Fibroblast of lung (primary cell): ENCODE measurements around the gene CATSPER1. TPM values are rescaled to one million over a fixed set of nuclear protein-coding genes. Genes with fewer than 3 reads are reported as not detected.

Experiments
- DNase-seq, 2 donors: peaks; one replicate each; pipeline versions ENCODE4 v3.0.0 to v3.0.0-alpha.2; 2010; ENCODE audit warnings: low read depth in 2 of 2
- H2AFZ ChIP-seq: 2 replicates; pipeline ENCODE4 v1.5.1; 2012; ENCODE audit warnings: low read length, control low read depth, inconsistent platforms
- H3K27ac ChIP-seq: 2 replicates; pipeline ENCODE4 v1.5.1; 2011; ENCODE audit warnings: low read length, control low read depth; ENCODE audit not compliant: insufficient read depth
- H3K27me3 ChIP-seq: 2 replicates; pipeline ENCODE4 v1.5.1; 2011; ENCODE audit warnings: mild to moderate bottlenecking, low read length; ENCODE audit not compliant: control insufficient read depth, insufficient read depth
- H3K36me3 ChIP-seq: 2 replicates; pipeline ENCODE4 v1.5.1; 2011; ENCODE audit warnings: low read length; ENCODE audit not compliant: control insufficient read depth, insufficient read depth
- H3K4me1 ChIP-seq: 2 replicates; pipeline ENCODE4 v1.5.1; 2011; ENCODE audit warnings: low read length; ENCODE audit not compliant: control insufficient read depth, insufficient read depth; ENCODE audit errors: extremely low read depth
- H3K4me2 ChIP-seq: 2 replicates; pipeline ENCODE4 v1.5.1; 2011; ENCODE audit warnings: low read length, control low read depth; ENCODE audit not compliant: insufficient read depth; ENCODE audit errors: extremely low read depth
- H3K4me3 ChIP-seq, 4 experiments: fragments of 200-600 bp in 1 of 4; sonication (generic) in 1 of 4; replicated peaks in 1 of 4; 2 replicates each; pipeline ENCODE4 v1.5.1; 2011 to 2016; ENCODE audit warnings: low read length in 4 of 4, low read depth in 3 of 4, mild to moderate bottlenecking in 3 of 4, control low read depth in 2 of 4, inconsistent platforms in 1 of 4, mixed read lengths in 1 of 4; ENCODE audit not compliant: insufficient read depth in 1 of 4; ENCODE audit errors: control extremely low read depth in 1 of 4
- H3K79me2 ChIP-seq: 2 replicates; pipeline ENCODE4 v1.5.1; 2012; ENCODE audit warnings: mild to moderate bottlenecking, low read length, inconsistent platforms; ENCODE audit not compliant: control insufficient read depth, insufficient read depth
- H3K9ac ChIP-seq: 2 replicates; pipeline ENCODE4 v1.5.1; 2011; ENCODE audit warnings: mild to moderate bottlenecking, low read length, control low read depth; ENCODE audit not compliant: insufficient read depth
- H3K9me3 ChIP-seq: 2 replicates; pipeline ENCODE4 v1.5.1; 2012; ENCODE audit warnings: low read depth, low read length; ENCODE audit not compliant: control insufficient read depth, insufficient read depth
- H4K20me1 ChIP-seq: 2 replicates; pipeline ENCODE4 v1.5.1; 2011; ENCODE audit warnings: low read length; ENCODE audit not compliant: control insufficient read depth, insufficient read depth; ENCODE audit errors: extremely low read depth
- EZH2 ChIP-seq: IDR thresholded peaks from 2 replicates; pipeline ENCODE4 v1.5.1; 2012; ENCODE audit warnings: low read length, control low read depth, mild to moderate bottlenecking; ENCODE audit errors: missing control alignments
- polyA plus RNA-seq, 2 donors: library from polyadenylated mRNA; depleted of rRNA in 1 of 2; stranded (reverse) in 1 of 2; unstranded in 1 of 2; fragments of >200 nt; gene quantifications; 2 replicates each; pipeline ENCODE4 v1.2.1, GENCODE V29; 2011 to 2012; ENCODE audit warnings: missing spikeins in 1 of 2
- total RNA-seq: library from RNA; depleted of rRNA; stranded (reverse); fragments of >200 nt; gene quantifications from 2 replicates; pipeline ENCODE4 v1.2.1, GENCODE V29; 2014
- TF ChIP-seq, protein P1 (sequence below), 2 donors: IDR thresholded peaks in 1 of 2; conservative IDR thresholded peaks in 1 of 2; 1 replicate in 1 of 2; 2 replicates in 1 of 2; pipeline ENCODE4 v1.5.1; 2011 to 2012; ENCODE audit warnings: low read length in 2 of 2, control low read depth in 1 of 2, inconsistent platforms in 1 of 2, low read depth in 1 of 2, mild to moderate bottlenecking in 1 of 2

Gene CATSPER1
- total and polyA plus RNA-seq, 2 donors (not counting 1 experiment from before 2014, with no cell fraction given), result not detected

DNA sequence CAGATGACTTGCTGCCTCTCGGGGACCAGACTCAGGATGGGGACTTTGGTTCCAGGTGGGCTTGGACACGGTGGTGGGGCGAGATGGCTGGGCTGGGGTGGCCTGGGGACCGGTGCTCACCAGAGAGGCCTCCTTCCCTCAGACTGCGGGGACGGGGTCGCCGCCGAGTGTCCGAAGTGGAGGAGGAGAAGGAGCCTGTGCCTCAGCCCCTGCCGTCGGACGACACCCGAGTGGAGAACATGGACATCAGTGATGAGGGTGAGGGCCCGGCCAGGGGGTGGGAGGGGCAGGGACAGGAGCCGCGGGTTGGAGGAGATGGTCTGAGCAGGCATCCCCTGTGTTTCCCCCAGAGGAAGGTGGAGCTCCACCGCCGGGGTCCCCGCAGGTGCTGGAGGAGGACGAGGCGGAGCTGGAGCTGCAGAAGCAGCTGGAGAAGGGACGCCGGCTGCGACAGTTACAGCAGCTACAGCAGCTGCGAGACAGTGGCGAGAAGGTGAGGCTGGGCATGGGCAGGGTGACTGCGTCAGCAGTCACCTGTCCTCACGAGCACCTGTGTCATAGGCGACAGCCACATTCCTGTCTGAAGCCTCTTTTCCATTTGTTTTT is 58.8 kb downstream of the CATSPER1 start:
- Histone ChIP-seq H3K9me3 (no peaks in the 10 kb centered on the region), H2AFZ (no peak overlapping the region), H3K27me3 (no peaks in the 10 kb centered on the region), H4K20me1 (no peaks in the 10 kb centered on the region), H3K4me2 (no peak overlapping the region), H3K27ac (no peak overlapping the region), H3K4me1 (peaks cover 7% of the 10 kb centered on the region), H3K4me3 (no peak overlapping the region), H3K79me2 (peaks cover 28% of the 10 kb centered on the region), H3K9ac (no peak overlapping the region), H3K36me3 (peaks cover 36% of the 10 kb centered on the region)
- no peak for DNase-seq
- TF ChIP-seq EZH2, result no peak
- TF ChIP-seq, protein P1, sequence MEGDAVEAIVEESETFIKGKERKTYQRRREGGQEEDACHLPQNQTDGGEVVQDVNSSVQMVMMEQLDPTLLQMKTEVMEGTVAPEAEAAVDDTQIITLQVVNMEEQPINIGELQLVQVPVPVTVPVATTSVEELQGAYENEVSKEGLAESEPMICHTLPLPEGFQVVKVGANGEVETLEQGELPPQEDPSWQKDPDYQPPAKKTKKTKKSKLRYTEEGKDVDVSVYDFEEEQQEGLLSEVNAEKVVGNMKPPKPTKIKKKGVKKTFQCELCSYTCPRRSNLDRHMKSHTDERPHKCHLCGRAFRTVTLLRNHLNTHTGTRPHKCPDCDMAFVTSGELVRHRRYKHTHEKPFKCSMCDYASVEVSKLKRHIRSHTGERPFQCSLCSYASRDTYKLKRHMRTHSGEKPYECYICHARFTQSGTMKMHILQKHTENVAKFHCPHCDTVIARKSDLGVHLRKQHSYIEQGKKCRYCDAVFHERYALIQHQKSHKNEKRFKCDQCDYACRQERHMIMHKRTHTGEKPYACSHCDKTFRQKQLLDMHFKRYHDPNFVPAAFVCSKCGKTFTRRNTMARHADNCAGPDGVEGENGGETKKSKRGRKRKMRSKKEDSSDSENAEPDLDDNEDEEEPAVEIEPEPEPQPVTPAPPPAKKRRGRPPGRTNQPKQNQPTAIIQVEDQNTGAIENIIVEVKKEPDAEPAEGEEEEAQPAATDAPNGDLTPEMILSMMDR (conservative IDR thresholded peaks at IDR 0.05 in 1 of 2, IDR thresholded peaks at IDR 0.05 in 1 of 2; ENCODE audit: low read depth in 1 of 2, low read length in 2 of 2), result no peak

Other genes starting within 250 kb of the CATSPER1 start
- gene AP5B1, start 245.5 kb downstream of the CATSPER1 start, total RNA-seq, result 5.1 and 6.3 TPM in 2 replicates
- gene AP5B1, start 245.5 kb downstream of the CATSPER1 start, polyA plus RNA-seq, result 1.6 and 2.0 TPM in 2 replicates
- not detected in 2 replicates for gene OVOL1, start 239.4 kb downstream of the CATSPER1 start, total RNA-seq
- gene OVOL1, start 239.4 kb downstream of the CATSPER1 start, polyA plus RNA-seq, result not detected in 2 replicates
- gene SNX32, start 192.5 kb downstream of the CATSPER1 start, total RNA-seq, result 2.3 and 3.1 TPM in 2 replicates
- gene SNX32, start 192.5 kb downstream of the CATSPER1 start, polyA plus RNA-seq, result 0.33 and 0.66 TPM in 2 replicates
- gene CFL1, start 168.3 kb downstream of the CATSPER1 start, total RNA-seq, result 486 and 680 TPM in 2 replicates
- 1,603 and 2,451 TPM in 2 replicates for gene CFL1, start 168.3 kb downstream of the CATSPER1 start, polyA plus RNA-seq
- gene MUS81, start 166.0 kb downstream of the CATSPER1 start, total RNA-seq, result 38.8 and 56.8 TPM in 2 replicates
- 18.7 and 23.6 TPM in 2 replicates for gene MUS81, start 166.0 kb downstream of the CATSPER1 start, polyA plus RNA-seq
- 48.0 and 74.0 TPM in 2 replicates for gene EFEMP2, start 153.7 kb downstream of the CATSPER1 start, total RNA-seq
- 156 and 161 TPM in 2 replicates for gene EFEMP2, start 153.7 kb downstream of the CATSPER1 start, polyA plus RNA-seq
- not detected in 2 replicates for gene CTSW, start 146.6 kb downstream of the CATSPER1 start, total RNA-seq
- 0.10 TPM in 1 of 2 replicates, not detected in the other for gene CTSW, start 146.6 kb downstream of the CATSPER1 start, polyA plus RNA-seq
- gene FIBP, start 138.0 kb downstream of the CATSPER1 start, total RNA-seq, result 134 and 168 TPM in 2 replicates
- 81.0 and 132 TPM in 2 replicates for gene FIBP, start 138.0 kb downstream of the CATSPER1 start, polyA plus RNA-seq
- 83.7 and 118 TPM in 2 replicates for gene CCDC85B, start 135.8 kb downstream of the CATSPER1 start, total RNA-seq
- 18.1 and 20.6 TPM in 2 replicates for gene CCDC85B, start 135.8 kb downstream of the CATSPER1 start, polyA plus RNA-seq
- gene FOSL1, start 126.1 kb downstream of the CATSPER1 start, total RNA-seq, result 7.4 and 8.8 TPM in 2 replicates
- gene FOSL1, start 126.1 kb downstream of the CATSPER1 start, polyA plus RNA-seq, result 3.5 and 26.9 TPM in 2 replicates
- gene C11orf68, start 107.4 kb downstream of the CATSPER1 start, total RNA-seq, result 18.0 and 26.6 TPM in 2 replicates
- 27.6 and 57.2 TPM in 2 replicates for gene C11orf68, start 107.4 kb downstream of the CATSPER1 start, polyA plus RNA-seq
- gene DRAP1, start 107.1 kb downstream of the CATSPER1 start, total RNA-seq, result 155 and 300 TPM in 2 replicates
- gene DRAP1, start 107.1 kb downstream of the CATSPER1 start, polyA plus RNA-seq, result 130 and 275 TPM in 2 replicates
- gene TSGA10IP, start 81.0 kb downstream of the CATSPER1 start, total RNA-seq, result 0.17 TPM in 1 of 2 replicates, not detected in the other
- gene TSGA10IP, start 81.0 kb downstream of the CATSPER1 start, polyA plus RNA-seq, result 0.06 TPM in 1 of 2 replicates, not detected in the other
- 39.0 and 43.3 TPM in 2 replicates for gene SART1, start 64.7 kb downstream of the CATSPER1 start, total RNA-seq
- 17.4 and 23.9 TPM in 2 replicates for gene SART1, start 64.7 kb downstream of the CATSPER1 start, polyA plus RNA-seq
- gene EIF1AD, start 24.3 kb downstream of the CATSPER1 start, total RNA-seq, result 23.4 and 23.5 TPM in 2 replicates
- gene EIF1AD, start 24.3 kb downstream of the CATSPER1 start, polyA plus RNA-seq, result 26.2 and 30.0 TPM in 2 replicates
- gene BANF1, start 24.0 kb downstream of the CATSPER1 start, total RNA-seq, result 18.5 and 19.0 TPM in 2 replicates
- gene BANF1, start 24.0 kb downstream of the CATSPER1 start, polyA plus RNA-seq, result 156 and 269 TPM in 2 replicates
- gene CST6, start 14.5 kb downstream of the CATSPER1 start, total RNA-seq, result 1.8 and 11.1 TPM in 2 replicates
- 0.41 and 0.76 TPM in 2 replicates for gene CST6, start 14.5 kb downstream of the CATSPER1 start, polyA plus RNA-seq
- gene GAL3ST3, start 22.7 kb upstream of the CATSPER1 start, total RNA-seq, result under 0.01 TPM in 1 of 2 replicates, not detected in the other
- gene GAL3ST3, start 22.7 kb upstream of the CATSPER1 start, polyA plus RNA-seq, result not detected in 2 replicates
- gene SF3B2, start 25.9 kb upstream of the CATSPER1 start, total RNA-seq, result 108 TPM in 2 replicates
- gene SF3B2, start 25.9 kb upstream of the CATSPER1 start, polyA plus RNA-seq, result 87.7 and 122 TPM in 2 replicates
- 16.4 and 25.9 TPM in 2 replicates for gene PACS1, start 43.8 kb upstream of the CATSPER1 start, total RNA-seq
- gene PACS1, start 43.8 kb upstream of the CATSPER1 start, polyA plus RNA-seq, result 27.7 and 28.5 TPM in 2 replicates
- 17.3 and 17.5 TPM in 2 replicates for gene KLC2, start 231.2 kb upstream of the CATSPER1 start, total RNA-seq
- gene KLC2, start 231.2 kb upstream of the CATSPER1 start, polyA plus RNA-seq, result 7.4 and 10.1 TPM in 2 replicates
- 43.7 and 63.6 TPM in 2 replicates for gene RAB1B, start 242.2 kb upstream of the CATSPER1 start, total RNA-seq
- 140 and 221 TPM in 2 replicates for gene RAB1B, start 242.2 kb upstream of the CATSPER1 start, polyA plus RNA-seq